Measurements from ENCODE around the gene PPIL1. TPM values are rescaled to one million over a fixed set of nuclear protein-coding genes. Genes with fewer than 3 reads are reported as not detected.

PPIL1 gene
- total and polyA plus RNA-seq, 2 of the 4 experiments (the other 2 are of a cell fraction) = 28.4 to 58.4 TPM

DNA sequence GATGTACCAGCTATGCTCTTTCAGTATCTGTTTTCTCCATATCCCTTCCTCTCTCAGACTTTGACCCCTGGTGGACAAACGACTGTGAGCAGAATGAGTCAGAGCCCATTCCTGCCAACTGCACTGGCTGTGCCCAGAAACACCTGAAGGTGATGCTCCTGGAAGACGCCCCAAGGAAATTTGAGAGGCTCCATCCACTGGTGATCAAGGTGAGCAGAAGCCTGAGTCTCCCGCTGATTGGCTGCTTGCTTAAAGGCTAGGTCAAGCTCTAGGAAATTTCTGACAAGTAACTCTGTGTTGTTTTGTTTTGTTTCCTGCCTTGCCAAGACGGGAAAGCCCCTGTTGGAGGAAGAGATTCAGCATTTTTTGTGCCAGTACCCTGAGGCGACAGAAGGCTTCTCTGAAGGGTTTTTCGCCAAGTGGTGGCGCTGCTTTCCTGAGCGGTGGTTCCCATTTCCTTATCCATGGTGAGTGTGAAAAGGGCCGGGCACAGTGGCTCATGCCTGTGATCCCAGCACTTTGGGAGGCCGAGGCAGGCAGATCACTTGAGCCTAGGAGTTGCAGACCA lies 39.7 kb upstream of the PPIL1 start:
- peaks cover 21% of the 10 kb centered on the region for H4K20me1 ChIP-seq (ENCODE audit: insufficient read depth, low read length)
- DNase-seq (peak; percentile 56), ATAC-seq (ENCODE audit: low read depth) (0 out of 2 replicates have a peak, but pooled peaks have one; percentile 11)
- no peak overlapping the region for H2BK5ac ChIP-seq (ENCODE audit: low read depth, low read length, poor library complexity, severe bottlenecking)
- H3K9me1 ChIP-seq (ENCODE audit: insufficient read depth, low read length) = peaks cover 18% of the 10 kb centered on the region
- H2AK9ac ChIP-seq (replicated peaks; ENCODE audit: low read depth, low read length, poor library complexity) = no peak overlapping the region
- peaks cover 0 to 25% of the 10 kb centered on the region in 2 experiments; a peak in 2 of 4 replicates for H3K79me1 ChIP-seq (ENCODE audit: low read depth in 1 of 2, low read length in 2 of 2)
- H3K4me3 ChIP-seq (ENCODE audit: insufficient read depth, low read depth, low read length) = no peak overlapping the region
- H3K9me3 ChIP-seq (ENCODE audit: control insufficient read depth, insufficient read depth, low read length) = no peaks in the 10 kb centered on the region
- no peak overlapping the region for H2AK5ac ChIP-seq (ENCODE audit: low read depth, low read length)
- H3K18ac ChIP-seq (ENCODE audit: low read depth, low read length) = no peak overlapping the region
- CTCF ChIA-PET = interaction anchor here (0.5 to 1.7 kb wide), 4 partner anchors 10 to 183 kb away, joined by 3 to 19 read pairs (median 4); no protein-coding TSS in a partner anchor
- no peak overlapping the region for H3K27ac ChIP-seq (ENCODE audit: insufficient read depth, low read length)
- in situ Hi-C loops (cut with MboI; ENCODE audit: low sequenced_read_pairs) (no loop called here), dilution Hi-C loops (cut with HindIII; ENCODE audit: low sequenced_read_pairs, unreplicated experiment) (no loop called here), intact Hi-C loops (cut with micrococcal nuclease) (no loop called here)
- no peak overlapping the region for H3K23ac ChIP-seq (ENCODE audit: low read depth, low read length)
- H3K14ac ChIP-seq (replicated peaks; ENCODE audit: low read depth, low read length) = no peak overlapping the region
- peaks cover 26% of the 10 kb centered on the region for H3K4me1 ChIP-seq (ENCODE audit: control insufficient read depth, insufficient read depth, low read length)
- H3K56ac ChIP-seq (ENCODE audit: extremely low read depth, insufficient read depth, low read length) = no peak overlapping the region
- no peak overlapping the region for H3K4me2 ChIP-seq (ENCODE audit: low read depth, low read length)
- BruUV-seq (replicated peaks) = no TSS peak
- H3K36me3 ChIP-seq (ENCODE audit: control insufficient read depth, insufficient read depth, low read length) = peaks cover 21% of the 10 kb centered on the region
- POLR2A ChIA-PET (ENCODE audit: unreplicated experiment) = no interaction called here
- no peaks in the 10 kb centered on the region for H3K27me3 ChIP-seq (ENCODE audit: control insufficient read depth, insufficient read depth, low read length)
- 100% methylated on average over 1 of the region's 10 CpGs; no CpG with 5 or more reads in 1 of the 2 experiments for whole genome bisulfite sequencing, 2 experiments (ENCODE audit: extremely low coverage in 2 of 2, insufficient read length in 1 of 2)
- H3K9ac ChIP-seq (ENCODE audit: low read depth, low read length) = no peak overlapping the region
- H4K91ac ChIP-seq (ENCODE audit: insufficient read depth, low read depth, low read length) = peak overlapping the region; percentile 31; the same call in 1 of the 2 replicates
- H2AFZ ChIP-seq (replicated peaks; ENCODE audit: low read length, poor library complexity) = no peak overlapping the region
- H4K8ac ChIP-seq (ENCODE audit: low read depth in 2 of 2, low read length in 2 of 2) = no peak overlapping the region
- no peak overlapping the region for H2BK120ac ChIP-seq (ENCODE audit: low read depth, low read length)
- H4K5ac ChIP-seq (ENCODE audit: low read depth, low read length) = no peak overlapping the region
- no peak overlapping the region for H3K4ac ChIP-seq (ENCODE audit: low read depth, low read length)
- TF ChIP-seq MAFK (IDR thresholded peaks at IDR 0.05; ENCODE audit: low read depth, low read length) (no peak), NFE2L2 (IDR thresholded peaks at IDR 0.05; ENCODE audit: low read depth, low read length) (no peak), RCOR1 (IDR thresholded peaks at IDR 0.05; ENCODE audit: insufficient replicate concordance, low read length) (no peak), SMC3 (IDR thresholded peaks at IDR 0.05; ENCODE audit: low read depth, low read length) (peak; percentile 27; the same call in 1 of the 2 replicates), FOS (IDR thresholded peaks at IDR 0.05; ENCODE audit: low read depth, low read length) (no peak), RFX5 (IDR thresholded peaks at IDR 0.05; ENCODE audit: low read depth, low read length) (no peak), MAZ (IDR thresholded peaks at IDR 0.05; ENCODE audit: borderline replicate concordance, low read depth, low read length) (no peak), CEBPB (IDR thresholded peaks at IDR 0.05; ENCODE audit: low read depth, low read length) (no peak), RAD21 (IDR thresholded peaks at IDR 0.05; ENCODE audit: low read length) (peak; percentile 30), POLR2A (IDR thresholded peaks at IDR 0.05; ENCODE audit: low read depth, low read length) (no peak), MXI1 (IDR thresholded peaks at IDR 0.05; ENCODE audit: borderline replicate concordance, low read depth, low read length) (no peak)
- TF ChIP-seq, protein P1, sequence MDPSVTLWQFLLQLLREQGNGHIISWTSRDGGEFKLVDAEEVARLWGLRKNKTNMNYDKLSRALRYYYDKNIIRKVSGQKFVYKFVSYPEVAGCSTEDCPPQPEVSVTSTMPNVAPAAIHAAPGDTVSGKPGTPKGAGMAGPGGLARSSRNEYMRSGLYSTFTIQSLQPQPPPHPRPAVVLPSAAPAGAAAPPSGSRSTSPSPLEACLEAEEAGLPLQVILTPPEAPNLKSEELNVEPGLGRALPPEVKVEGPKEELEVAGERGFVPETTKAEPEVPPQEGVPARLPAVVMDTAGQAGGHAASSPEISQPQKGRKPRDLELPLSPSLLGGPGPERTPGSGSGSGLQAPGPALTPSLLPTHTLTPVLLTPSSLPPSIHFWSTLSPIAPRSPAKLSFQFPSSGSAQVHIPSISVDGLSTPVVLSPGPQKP (IDR thresholded peaks at IDR 0.05; ENCODE audit: borderline replicate concordance, low read depth, low read length) = no peak
- TF ChIP-seq, protein P2, sequence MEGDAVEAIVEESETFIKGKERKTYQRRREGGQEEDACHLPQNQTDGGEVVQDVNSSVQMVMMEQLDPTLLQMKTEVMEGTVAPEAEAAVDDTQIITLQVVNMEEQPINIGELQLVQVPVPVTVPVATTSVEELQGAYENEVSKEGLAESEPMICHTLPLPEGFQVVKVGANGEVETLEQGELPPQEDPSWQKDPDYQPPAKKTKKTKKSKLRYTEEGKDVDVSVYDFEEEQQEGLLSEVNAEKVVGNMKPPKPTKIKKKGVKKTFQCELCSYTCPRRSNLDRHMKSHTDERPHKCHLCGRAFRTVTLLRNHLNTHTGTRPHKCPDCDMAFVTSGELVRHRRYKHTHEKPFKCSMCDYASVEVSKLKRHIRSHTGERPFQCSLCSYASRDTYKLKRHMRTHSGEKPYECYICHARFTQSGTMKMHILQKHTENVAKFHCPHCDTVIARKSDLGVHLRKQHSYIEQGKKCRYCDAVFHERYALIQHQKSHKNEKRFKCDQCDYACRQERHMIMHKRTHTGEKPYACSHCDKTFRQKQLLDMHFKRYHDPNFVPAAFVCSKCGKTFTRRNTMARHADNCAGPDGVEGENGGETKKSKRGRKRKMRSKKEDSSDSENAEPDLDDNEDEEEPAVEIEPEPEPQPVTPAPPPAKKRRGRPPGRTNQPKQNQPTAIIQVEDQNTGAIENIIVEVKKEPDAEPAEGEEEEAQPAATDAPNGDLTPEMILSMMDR (conservative IDR thresholded peaks at IDR 0.05; ENCODE audit: low read depth, low read length) = peak; percentile 31; the same call in 1 of the 2 replicates
- TF ChIP-seq, protein P3, sequence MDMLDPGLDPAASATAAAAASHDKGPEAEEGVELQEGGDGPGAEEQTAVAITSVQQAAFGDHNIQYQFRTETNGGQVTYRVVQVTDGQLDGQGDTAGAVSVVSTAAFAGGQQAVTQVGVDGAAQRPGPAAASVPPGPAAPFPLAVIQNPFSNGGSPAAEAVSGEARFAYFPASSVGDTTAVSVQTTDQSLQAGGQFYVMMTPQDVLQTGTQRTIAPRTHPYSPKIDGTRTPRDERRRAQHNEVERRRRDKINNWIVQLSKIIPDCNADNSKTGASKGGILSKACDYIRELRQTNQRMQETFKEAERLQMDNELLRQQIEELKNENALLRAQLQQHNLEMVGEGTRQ (IDR thresholded peaks at IDR 0.05; ENCODE audit: low read depth, low read length) = no peak
- H2BK20ac ChIP-seq (ENCODE audit: low read depth, low read length) = no peak overlapping the region
- no peak overlapping the region for H2BK15ac ChIP-seq (ENCODE audit: low read depth, low read length)

Data from IMR-90 (cell line).